T47D (cell line): ENCODE measurements around the gene TM7SF3.
A peak's percentile ranks its signal among the peaks of the same experiment; 100 is the strongest.
"Not testable (repeated sequence)": the region's sequence is repeated elsewhere in the genome, so short reads cannot be mapped to it uniquely, and the experiment has no call there.

Experiments used
- DNase-seq, 2 experiments: peaks; one replicate each; pipeline versions ENCODE4 v3.0.0 to v3.0.0-alpha.2; 2011 to 2012; ENCODE audit warnings: low read depth in 1 of 2, low spot score in 1 of 2
- JUND ChIP-seq: IDR thresholded peaks from 2 replicates; pipeline ENCODE4 v1.6.1; 2012; ENCODE audit warnings: low read depth
- in situ Hi-C: cut with HindIII; loops from 2 replicates; pipeline ENCODE4 v1.10.0; 2016; ENCODE audit warnings: low sequenced_read_pairs, low pct_unique_long_range_greater_than_20kb

Gene TM7SF3

DNA sequence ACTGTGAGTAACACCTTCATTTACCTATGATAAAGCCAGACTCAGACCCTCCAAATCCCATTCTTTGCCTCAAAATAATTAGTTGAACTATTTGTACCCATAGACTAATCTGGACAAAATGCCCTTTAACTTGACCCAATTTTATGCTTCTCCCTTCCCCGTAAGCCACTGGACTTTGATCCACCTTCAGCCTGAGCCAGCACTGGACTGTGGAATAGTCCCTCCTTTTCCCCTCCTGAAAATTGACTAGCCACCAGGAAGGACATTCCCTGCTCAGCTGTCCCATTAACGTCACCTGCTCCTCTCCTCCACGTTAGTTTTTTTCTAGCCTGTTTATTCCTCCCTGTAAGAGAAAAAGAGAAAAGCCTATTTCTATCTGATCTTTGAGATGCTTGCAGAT, 18.5 kb upstream of the TM7SF3 start:
- in situ Hi-C loops = no loop called here
- no peak for DNase-seq
- TF ChIP-seq JUND = no peak

GRCh38 chr12:27031531-27031930, 17.3 kb upstream of the TM7SF3 start:
- in situ Hi-C loops = no loop called here
- no peak for TF ChIP-seq JUND
- no peak for DNase-seq

- DNase-seq = no peak
- in situ Hi-C loops = no loop called here
- TF ChIP-seq JUND = no peak
Measured at GRCh38 chr12:27026257-27026656, 12.1 kb upstream of the TM7SF3 start.

- DNase-seq = no peak
- no peak for TF ChIP-seq JUND
- in situ Hi-C loops = no loop called here
Measured at GRCh38 chr12:27025116-27025515, 10.9 kb upstream of the TM7SF3 start.

- in situ Hi-C loops = no loop called here
- no peak for DNase-seq
- TF ChIP-seq JUND = no peak
Measured at GRCh38 chr12:27024291-27024690, 10.1 kb upstream of the TM7SF3 start.

DNA sequence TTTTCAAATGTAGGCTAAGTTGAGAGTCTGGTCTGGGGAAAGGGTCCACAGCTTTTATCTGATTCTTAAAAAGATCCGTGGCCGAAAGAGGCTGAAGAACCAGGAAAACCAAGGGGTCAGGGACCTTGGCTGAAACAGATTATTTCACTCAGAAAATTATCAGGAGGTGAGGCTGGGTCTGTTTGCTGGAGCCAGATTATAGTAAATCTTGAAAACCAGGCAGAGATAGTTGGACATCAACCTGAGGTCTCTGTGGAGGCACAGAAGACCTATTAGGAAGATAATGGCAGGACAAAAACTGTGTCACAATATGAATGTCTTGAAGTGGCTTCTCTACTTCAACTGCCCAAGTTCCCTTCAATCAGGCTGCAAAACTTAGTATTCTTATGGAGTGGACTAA, 6.6 kb upstream of the TM7SF3 start:
- DNase-seq = no peak
- in situ Hi-C loops = no loop called here
- TF ChIP-seq JUND = no peak

- DNase-seq = no peak
- TF ChIP-seq JUND = no peak
- in situ Hi-C loops = no loop called here
Measured at GRCh38 chr12:27018037-27018436, 3.9 kb upstream of the TM7SF3 start.

DNA sequence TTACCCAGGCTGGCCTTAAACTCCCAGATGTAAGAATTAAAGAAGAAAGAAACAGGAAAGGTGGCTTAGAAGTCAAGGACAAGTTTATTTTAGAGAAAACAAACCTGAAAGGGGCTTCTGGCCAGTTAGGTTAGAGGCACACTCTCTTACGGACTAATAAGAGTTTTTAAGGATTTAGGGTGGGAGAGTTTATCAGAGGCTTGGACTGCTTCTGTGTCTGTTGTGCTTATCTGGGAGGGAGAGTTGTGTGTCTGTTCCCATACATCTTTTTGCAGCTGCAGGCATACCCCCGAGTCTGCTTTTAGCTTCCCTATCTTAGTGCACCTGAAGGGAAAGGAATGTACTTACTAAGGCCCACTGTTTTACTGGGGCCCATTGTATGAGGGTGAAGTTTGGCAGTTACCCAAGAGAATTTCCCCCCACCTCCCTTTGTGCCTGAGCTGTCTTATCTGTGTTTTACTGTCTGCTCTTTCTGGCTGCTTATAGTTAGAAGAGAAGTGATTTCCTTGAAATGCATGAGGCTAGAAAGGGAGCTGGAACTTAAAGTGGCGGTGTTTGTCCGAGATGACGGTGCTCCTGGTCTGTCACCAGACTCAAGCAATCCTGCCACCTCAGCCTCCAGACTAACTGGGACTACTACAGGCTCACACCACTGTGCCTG, 3.1 kb upstream of the TM7SF3 start:
- DNase-seq, in situ Hi-C loops: not testable (repeated sequence)

GRCh38 chr12:27015730-27016076, 1.5 kb upstream of the TM7SF3 start:
- in situ Hi-C loops = no loop called here
- no peak for TF ChIP-seq JUND
- DNase-seq = peak in 1 of 2 experiments; percentile 64

DNA sequence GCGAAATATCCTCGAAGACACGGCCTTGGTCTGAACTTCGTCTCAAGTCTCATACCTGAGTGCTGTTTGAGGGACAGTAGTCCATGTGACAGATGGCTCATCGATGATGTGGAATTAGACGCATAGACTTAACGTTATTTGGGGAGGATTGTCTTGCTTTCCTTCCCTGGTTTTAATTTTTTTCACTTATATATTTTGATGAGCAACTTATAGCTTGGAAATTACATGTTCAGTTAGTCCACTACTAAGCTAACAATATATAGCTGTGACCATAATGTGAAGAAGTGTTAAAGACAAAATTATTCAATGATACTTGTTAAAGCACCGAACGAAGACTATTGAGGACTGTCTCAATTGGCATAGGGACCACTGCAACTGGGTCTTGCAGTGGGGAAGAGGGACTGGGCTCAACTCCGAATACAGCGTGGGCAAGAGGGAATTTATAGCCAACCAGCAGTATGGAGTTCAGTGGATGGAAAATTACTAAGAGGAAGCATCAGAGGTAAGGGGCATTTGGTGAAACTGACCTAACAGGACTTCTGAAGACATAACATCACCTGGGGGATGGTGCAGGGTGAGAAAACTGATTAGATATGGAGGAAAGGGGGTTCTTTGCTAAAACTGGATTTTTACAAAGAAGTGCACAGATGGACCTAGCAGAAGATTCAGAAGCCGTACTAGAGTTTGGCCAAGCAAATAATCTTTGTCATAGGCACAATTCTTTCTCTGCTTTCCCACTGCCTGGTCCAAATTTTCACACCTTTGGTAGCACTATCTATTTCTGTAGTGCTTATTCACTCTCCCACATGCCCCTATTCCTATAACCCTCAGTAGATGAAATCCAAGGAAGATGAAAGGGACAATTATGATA, 910 bp upstream of the TM7SF3 start:
- peak; percentile 27 to 52 for DNase-seq
- no peak for TF ChIP-seq JUND

DNA sequence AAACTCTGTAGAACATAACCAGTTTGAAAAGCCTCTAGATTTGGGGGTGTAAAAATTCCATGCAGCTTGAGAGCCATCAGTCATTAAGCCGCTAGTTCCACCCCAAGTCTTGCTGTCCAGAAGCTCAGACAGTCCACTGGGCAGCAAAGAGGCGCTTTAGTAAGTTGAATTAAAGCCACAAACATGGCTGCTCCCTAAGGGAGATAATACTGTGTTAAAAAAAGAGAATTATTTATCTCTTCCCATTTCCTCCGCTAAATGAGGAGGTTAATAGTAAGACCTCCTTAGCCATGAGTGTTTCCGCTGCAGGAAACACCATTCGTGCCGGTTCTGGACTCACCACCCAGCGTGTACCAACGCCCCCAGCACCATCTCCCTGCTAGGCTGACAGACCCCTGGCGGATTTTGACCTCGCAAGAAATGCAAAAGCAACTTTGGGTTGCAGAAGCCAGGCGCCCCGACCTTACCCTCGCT, 536 bp downstream of the TM7SF3 start:
- DNase-seq = peak in 1 of 2 experiments; percentile 24
- in situ Hi-C loops = no loop called here
- no peak for TF ChIP-seq JUND

More for the DNA sequence above, 910 bp upstream of the TM7SF3 start:
- in situ Hi-C loops = no loop called here

DNA sequence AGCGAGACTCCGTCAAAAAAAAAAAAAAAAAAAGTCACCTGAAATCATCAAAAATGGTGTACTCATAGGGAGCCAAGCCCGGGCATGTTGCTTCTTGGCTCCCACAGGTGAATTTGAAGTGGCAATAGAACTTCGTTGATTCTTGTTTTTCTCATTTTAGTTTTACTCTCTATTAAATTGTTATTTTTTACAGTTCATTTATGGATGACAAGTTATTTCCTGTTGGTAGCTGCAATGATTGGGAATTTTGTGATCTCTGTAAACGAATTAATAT, 1.3 kb downstream of the TM7SF3 start:
- DNase-seq = no peak
- no peak for TF ChIP-seq JUND
- in situ Hi-C loops = no loop called here

DNA sequence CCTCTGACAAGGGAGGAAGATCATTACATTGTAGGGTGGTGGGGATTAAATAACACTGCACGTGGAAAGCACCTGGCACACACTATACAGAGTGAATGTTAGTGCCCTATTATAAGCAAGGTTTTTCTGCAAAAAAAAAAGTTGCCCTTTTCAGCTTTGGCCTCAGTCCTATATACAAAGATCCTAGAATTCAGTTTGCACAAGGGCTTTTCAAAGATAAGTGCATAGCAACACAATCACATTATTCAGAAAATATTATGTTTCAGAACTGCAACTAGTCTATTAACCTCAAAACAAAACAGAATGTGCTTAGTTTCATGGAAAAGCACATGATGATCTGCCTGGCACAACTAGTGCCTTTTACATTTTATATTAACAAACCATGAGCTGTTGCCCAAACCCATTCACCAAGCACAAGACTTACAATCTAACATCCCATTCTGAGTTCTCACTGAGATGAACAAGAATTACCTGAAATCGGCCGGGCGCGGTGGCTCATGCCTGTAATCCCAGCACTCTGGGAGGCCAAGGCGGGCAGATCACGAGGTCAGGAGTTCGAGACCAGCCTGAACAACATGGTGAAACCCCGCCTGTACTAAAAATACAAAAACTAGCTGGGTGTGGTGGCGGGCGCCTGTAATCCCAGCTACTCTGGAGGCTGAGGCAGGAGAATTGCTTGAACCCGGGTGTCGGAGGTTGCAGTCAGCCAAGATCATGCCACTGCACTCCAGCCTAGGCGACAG, 1.8 kb downstream of the TM7SF3 start:
- no peak for TF ChIP-seq JUND
- in situ Hi-C loops = no loop called here
- DNase-seq = no peak
